ENCODE results near the gene PRKAR1A. TPM values are rescaled to one million over a fixed set of nuclear protein-coding genes. Genes with fewer than 3 reads are reported as not detected.

Gene PRKAR1A
- total and polyA plus RNA-seq, 10 donors = 36.2 to 392 (median 313) TPM

GRCh38 chr17:68540981-68541380, 28.8 kb downstream of the PRKAR1A start:
- no peak for DNase-seq
- 85 to 98% (median 91%) methylated on average over 8 of the region's 8 CpGs for WGBS, 5 donors
- no peak overlapping the region for H3K4me3 ChIP-seq
- H3K4me1 ChIP-seq = peaks cover 0 to 21% (median 2%) of the 10 kb centered on the region in 6 donors
- TF ChIP-seq POLR2A (IDR thresholded peaks at IDR 0.05) = no peak
- TF ChIP-seq POLR2AphosphoS5 (IDR thresholded peaks at IDR 0.05) = no peak
- no peak for TF ChIP-seq CTCF (IDR thresholded peaks at IDR 0.05 in 8 of 11, conservative IDR thresholded peaks at IDR 0.05 in 3 of 11)
- peak overlapping the region in 2 of 8 donors; percentile 34 to 47 for H3K27ac ChIP-seq
- no peaks in the 10 kb centered on the region for H3K9me3 ChIP-seq
- H3K36me3 ChIP-seq = peaks cover 0 to 75% (median 36%) of the 10 kb centered on the region in 6 donors
- H3K27me3 ChIP-seq (replicated peaks in 1 of 7) = no peaks in the 10 kb centered on the region
- intact Hi-C loops (cut with DNase I; ENCODE audit: low total_unique reads) = no loop called here

- peaks cover 0 to 2% (median 0%) of the 10 kb centered on the region in 8 donors for H3K9me3 ChIP-seq
- H3K27me3 ChIP-seq (replicated peaks in 1 of 7) = no peaks in the 10 kb centered on the region
- DNase-seq = no peak
- H3K36me3 ChIP-seq = peaks cover 0 to 67% (median 33%) of the 10 kb centered on the region in 6 donors
- peaks cover 0 to 16% (median 2%) of the 10 kb centered on the region in 6 donors for H3K4me1 ChIP-seq
- no peak overlapping the region for H3K27ac ChIP-seq
- H3K4me3 ChIP-seq = no peak overlapping the region
- TF ChIP-seq POLR2A (IDR thresholded peaks at IDR 0.05) = no peak
- peak in 2 of 3 donors; percentile 23 to 54 for TF ChIP-seq POLR2AphosphoS5 (IDR thresholded peaks at IDR 0.05)
- TF ChIP-seq CTCF (IDR thresholded peaks at IDR 0.05 in 8 of 11, conservative IDR thresholded peaks at IDR 0.05 in 3 of 11) = no peak
- WGBS, 5 donors = 78 to 94% (median 91%) methylated on average over 6 of the region's 6 CpGs
- intact Hi-C loops (cut with DNase I; ENCODE audit: low total_unique reads) = no loop called here
Observed at GRCh38 chr17:68541816-68542215, 29.6 kb downstream of the PRKAR1A start.

DNA sequence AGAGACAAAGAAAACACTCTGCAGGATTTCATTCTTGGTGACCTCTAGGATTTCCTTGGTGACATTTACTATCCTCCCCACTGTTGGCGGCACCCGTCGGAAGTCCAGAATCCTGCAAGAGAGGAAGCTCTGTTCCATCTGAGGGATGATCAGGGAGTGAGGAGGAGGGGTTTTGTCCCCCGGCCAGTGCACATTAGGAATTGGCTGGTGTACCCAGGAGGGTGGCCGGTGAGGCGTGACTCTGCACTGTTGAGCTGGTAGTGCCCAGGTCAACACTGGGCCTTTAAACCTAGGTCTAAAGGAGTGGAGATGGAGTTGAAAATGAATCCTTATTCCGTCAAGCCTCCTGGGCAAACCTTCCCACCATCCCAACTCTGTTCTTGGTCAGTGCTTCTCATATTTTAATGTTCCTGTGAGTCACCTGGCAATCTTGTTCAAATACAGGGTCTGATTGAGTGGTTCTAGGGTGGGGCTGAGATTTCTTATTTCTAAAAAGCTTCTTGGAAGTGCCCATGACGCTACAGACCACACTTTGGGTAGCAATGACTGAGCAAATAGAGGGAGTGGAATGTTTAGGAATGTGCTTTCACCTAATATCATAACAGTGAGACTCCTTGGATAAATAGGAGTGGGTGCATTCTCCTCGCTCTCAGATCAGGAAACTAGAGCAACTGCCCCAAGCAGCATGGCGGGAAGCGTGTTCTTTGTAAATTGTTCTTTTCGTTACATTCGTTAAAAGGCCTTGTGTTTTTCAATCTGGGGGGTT, 30.7 kb downstream of the PRKAR1A start:
- Histone ChIP-seq H3K27me3 (replicated peaks in 1 of 7) (no peaks in the 10 kb centered on the region), H3K4me1 (peaks cover 0 to 10% (median 2%) of the 10 kb centered on the region in 6 donors), H3K27ac (no peak overlapping the region), H3K9me3 (peaks cover 0 to 7% (median 0%) of the 10 kb centered on the region in 8 donors), H3K4me3 (no peak overlapping the region), H3K36me3 (peaks cover 0 to 56% (median 24%) of the 10 kb centered on the region in 6 donors)
- DNase-seq = no peak
- intact Hi-C loops (cut with DNase I; ENCODE audit: low total_unique reads) = no loop called here
- WGBS, 5 donors = 93 to 96% (median 96%) methylated on average over 13 of the region's 13 CpGs
- no peak for TF ChIP-seq CTCF (IDR thresholded peaks at IDR 0.05 in 8 of 11, conservative IDR thresholded peaks at IDR 0.05 in 3 of 11)
- no peak for TF ChIP-seq POLR2AphosphoS5 (IDR thresholded peaks at IDR 0.05)
- TF ChIP-seq POLR2A (IDR thresholded peaks at IDR 0.05) = no peak
